Gastroesophageal sphincter (tissue), 3 donors: Measurements from ENCODE around the gene RPS6KB2.

Experiments used
- CTCF ChIP-seq, 4 experiments: fragments of 200-600 bp in 2 of 4; fragments of 450-650 bp in 2 of 4; sonication (generic) in 1 of 4; IDR thresholded peaks; one replicate each; pipeline ENCODE4 v1.5.1; 2017 to 2019; ENCODE audit warnings: antibody characterized with exemption in 4 of 4, mild to moderate bottlenecking in 2 of 4, moderate library complexity in 2 of 4
- POLR2A ChIP-seq, 2 donors: fragments of 450-650 bp; IDR thresholded peaks; one replicate each; pipeline ENCODE4 v1.6.1; 2017; ENCODE audit warnings: antibody characterized with exemption in 2 of 2, mild to moderate bottlenecking in 2 of 2, moderate library complexity in 1 of 2

GRCh38 chr11:67420646-67421429, 7.5 kb upstream of the RPS6KB2 start:
- TF ChIP-seq POLR2A (IDR thresholded peaks at IDR 0.05) (peak; percentile 49 to 55), CTCF (IDR thresholded peaks at IDR 0.05) (peak in 1 of 4 experiments; percentile 27)
